Osteocyte (in vitro differentiated cells): Measurements from ENCODE around the gene ASCC1. TPM values are rescaled to one million over a fixed set of nuclear protein-coding genes. Genes with fewer than 3 reads are reported as not detected.

Experiments used
- DNase-seq: peaks from one replicate; pipeline ENCODE4 v3.0.0; 2021; ENCODE audit warnings: mixed read lengths; ENCODE audit not compliant: unreplicated experiment; ENCODE audit errors: extremely low spot score
- H3K27ac Mint-ChIP-seq: one replicate; pipeline ENCODE4 v1.8.0; 2021; ENCODE audit warnings: mild to moderate bottlenecking, mixed read lengths; ENCODE audit not compliant: unreplicated experiment
- H3K27me3 Mint-ChIP-seq: one replicate; pipeline ENCODE4 v1.8.0; 2021; ENCODE audit warnings: mixed read lengths; ENCODE audit not compliant: unreplicated experiment
- H3K36me3 Mint-ChIP-seq: one replicate; pipeline ENCODE4 v1.8.0; 2021; ENCODE audit warnings: mixed read lengths; ENCODE audit not compliant: unreplicated experiment
- H3K4me1 Mint-ChIP-seq: one replicate; pipeline ENCODE4 v1.8.0; 2021; ENCODE audit warnings: mixed read lengths; ENCODE audit not compliant: unreplicated experiment
- H3K4me3 Mint-ChIP-seq: one replicate; pipeline ENCODE4 v1.8.0; 2021; ENCODE audit warnings: mild to moderate bottlenecking, moderate library complexity, mixed read lengths; ENCODE audit not compliant: unreplicated experiment
- H3K9me3 Mint-ChIP-seq: one replicate; pipeline ENCODE4 v1.8.0; 2021; ENCODE audit warnings: mixed read lengths; ENCODE audit not compliant: unreplicated experiment
- total RNA-seq: library from RNA; stranded (reverse); gene quantifications from 2 replicates; pipeline ENCODE4 v1.2.1, GENCODE V29; 2021
- TF ChIP-seq, protein P1 (sequence below): fragments of 200-600 bp; sonication (generic); IDR thresholded peaks from 2 replicates; pipeline ENCODE4 v1.5.0; 2021; ENCODE audit warnings: antibody characterized with exemption, mild to moderate bottlenecking, moderate library complexity

ASCC1 gene
- total RNA-seq, 1 donor from 2014 or later, result 39.1 TPM

DNA sequence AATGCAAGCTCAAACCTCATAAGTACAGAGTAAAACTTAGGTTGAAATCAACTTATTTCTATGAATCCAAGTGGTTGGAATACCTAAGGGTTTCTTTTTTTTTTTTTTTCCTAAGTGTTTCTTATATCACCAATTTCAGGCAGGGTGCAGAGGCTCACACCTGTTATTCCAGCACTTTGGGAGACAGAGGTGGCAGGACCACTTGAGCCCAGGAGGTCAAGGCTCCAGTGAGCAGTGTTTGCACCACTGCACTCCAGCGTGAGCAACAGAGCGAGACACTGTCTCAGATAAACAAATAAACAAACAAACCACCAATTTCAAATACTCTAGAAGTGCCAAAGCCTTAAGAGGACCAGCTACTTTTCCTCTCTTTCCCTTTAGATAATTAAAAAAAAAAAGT is 88.5 kb downstream of the ASCC1 start:
- Mint-ChIP-seq H3K4me1 (peaks cover 12% of the 10 kb centered on the region), H3K27ac (no peak overlapping the region), H3K4me3 (no peak overlapping the region), H3K36me3 (peaks cover 15% of the 10 kb centered on the region), H3K27me3 (no peaks in the 10 kb centered on the region), H3K9me3 (no peaks in the 10 kb centered on the region)
- no peak for DNase-seq
- TF ChIP-seq, protein P1, sequence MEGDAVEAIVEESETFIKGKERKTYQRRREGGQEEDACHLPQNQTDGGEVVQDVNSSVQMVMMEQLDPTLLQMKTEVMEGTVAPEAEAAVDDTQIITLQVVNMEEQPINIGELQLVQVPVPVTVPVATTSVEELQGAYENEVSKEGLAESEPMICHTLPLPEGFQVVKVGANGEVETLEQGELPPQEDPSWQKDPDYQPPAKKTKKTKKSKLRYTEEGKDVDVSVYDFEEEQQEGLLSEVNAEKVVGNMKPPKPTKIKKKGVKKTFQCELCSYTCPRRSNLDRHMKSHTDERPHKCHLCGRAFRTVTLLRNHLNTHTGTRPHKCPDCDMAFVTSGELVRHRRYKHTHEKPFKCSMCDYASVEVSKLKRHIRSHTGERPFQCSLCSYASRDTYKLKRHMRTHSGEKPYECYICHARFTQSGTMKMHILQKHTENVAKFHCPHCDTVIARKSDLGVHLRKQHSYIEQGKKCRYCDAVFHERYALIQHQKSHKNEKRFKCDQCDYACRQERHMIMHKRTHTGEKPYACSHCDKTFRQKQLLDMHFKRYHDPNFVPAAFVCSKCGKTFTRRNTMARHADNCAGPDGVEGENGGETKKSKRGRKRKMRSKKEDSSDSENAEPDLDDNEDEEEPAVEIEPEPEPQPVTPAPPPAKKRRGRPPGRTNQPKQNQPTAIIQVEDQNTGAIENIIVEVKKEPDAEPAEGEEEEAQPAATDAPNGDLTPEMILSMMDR, result no peak

- TF ChIP-seq, protein P1, result no peak
- Mint-ChIP-seq H3K36me3 (peaks cover 17% of the 10 kb centered on the region), H3K4me3 (no peak overlapping the region), H3K9me3 (no peaks in the 10 kb centered on the region), H3K27me3 (no peaks in the 10 kb centered on the region), H3K4me1 (peaks cover 12% of the 10 kb centered on the region), H3K27ac (no peak overlapping the region)
- DNase-seq, result no peak
Measured at GRCh38 chr10:72126872-72127232, 89.2 kb downstream of the ASCC1 start.

DNA sequence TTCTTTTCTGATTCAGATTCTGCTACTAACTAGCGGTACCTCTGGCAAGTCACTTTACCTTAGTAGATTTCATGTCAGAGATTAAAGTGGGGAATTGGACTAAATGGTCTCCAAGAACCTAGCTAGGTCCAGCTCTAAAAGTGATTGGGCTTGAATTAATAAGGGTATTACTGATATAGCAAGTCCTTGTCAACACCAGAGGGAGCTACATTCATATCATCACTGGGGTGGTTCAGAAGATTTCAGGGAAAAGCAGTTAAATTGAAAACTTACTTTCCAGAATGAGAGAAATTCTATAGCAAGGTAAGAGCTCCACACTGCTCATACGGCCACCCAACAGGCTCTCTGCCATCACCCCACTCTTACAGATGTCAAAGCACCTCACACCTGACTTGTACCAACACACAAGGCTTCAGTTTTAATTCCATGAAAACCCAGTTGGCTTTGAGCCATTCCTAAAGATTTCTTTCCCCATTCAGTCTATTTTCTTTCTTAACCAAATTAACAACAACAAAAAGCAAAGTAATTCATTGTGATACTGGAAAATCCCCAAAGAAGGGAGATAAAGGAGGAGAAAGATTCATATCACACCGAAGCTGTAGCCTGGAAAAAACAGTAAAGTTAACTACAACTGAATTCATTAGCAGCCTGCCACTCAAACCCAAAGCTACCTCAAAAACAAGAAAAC is 89.7 kb downstream of the ASCC1 start:
- Mint-ChIP-seq H3K36me3 (peaks cover 23% of the 10 kb centered on the region), H3K27ac (no peak overlapping the region), H3K4me3 (no peak overlapping the region), H3K27me3 (no peaks in the 10 kb centered on the region), H3K4me1 (peaks cover 12% of the 10 kb centered on the region), H3K9me3 (no peaks in the 10 kb centered on the region)
- DNase-seq, result no peak
- TF ChIP-seq, protein P1, result peak; percentile 61

GRCh38 chr10:72124989-72125388 is 91.1 kb downstream of the ASCC1 start:
- H3K27ac Mint-ChIP-seq, result no peak overlapping the region
- TF ChIP-seq, protein P1, result no peak
- no peak overlapping the region for H3K4me3 Mint-ChIP-seq
- no peaks in the 10 kb centered on the region for H3K27me3 Mint-ChIP-seq
- no peak for DNase-seq
- peaks cover 12% of the 10 kb centered on the region for H3K4me1 Mint-ChIP-seq
- H3K9me3 Mint-ChIP-seq, result no peaks in the 10 kb centered on the region
- peaks cover 29% of the 10 kb centered on the region for H3K36me3 Mint-ChIP-seq

DNA sequence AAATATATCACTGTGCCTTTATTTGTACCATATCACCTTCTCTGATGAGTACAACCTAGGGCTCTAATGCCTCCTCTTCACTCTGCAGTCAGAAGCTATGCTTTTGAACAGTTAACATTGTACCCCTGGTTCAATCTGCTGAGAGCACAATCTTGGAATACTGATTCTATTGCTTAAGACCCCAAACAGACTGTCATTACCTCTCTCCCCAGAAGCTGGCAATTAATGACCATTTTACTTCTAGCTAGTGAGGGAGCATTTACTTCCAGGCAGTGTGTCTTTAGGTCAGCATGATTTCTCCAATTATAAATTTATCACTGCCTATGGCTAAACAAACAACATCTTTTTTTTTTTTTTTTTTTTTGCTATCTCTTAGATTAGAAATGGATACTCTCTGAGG is 91.7 kb downstream of the ASCC1 start:
- Mint-ChIP-seq H3K4me3 (no peak overlapping the region), H3K27ac (no peak overlapping the region), H3K36me3 (peaks cover 32% of the 10 kb centered on the region), H3K9me3 (no peaks in the 10 kb centered on the region), H3K4me1 (peaks cover 12% of the 10 kb centered on the region), H3K27me3 (no peaks in the 10 kb centered on the region)
- TF ChIP-seq, protein P1, result no peak
- no peak for DNase-seq
